ENCODE measurements around the gene OR52E5. TPM values are rescaled to one million over a fixed set of nuclear protein-coding genes. Genes with fewer than 3 reads are reported as not detected.

Gene OR52E5
- total and polyA plus RNA-seq, 2 experiments from 2014 or later, result not detected

DNA sequence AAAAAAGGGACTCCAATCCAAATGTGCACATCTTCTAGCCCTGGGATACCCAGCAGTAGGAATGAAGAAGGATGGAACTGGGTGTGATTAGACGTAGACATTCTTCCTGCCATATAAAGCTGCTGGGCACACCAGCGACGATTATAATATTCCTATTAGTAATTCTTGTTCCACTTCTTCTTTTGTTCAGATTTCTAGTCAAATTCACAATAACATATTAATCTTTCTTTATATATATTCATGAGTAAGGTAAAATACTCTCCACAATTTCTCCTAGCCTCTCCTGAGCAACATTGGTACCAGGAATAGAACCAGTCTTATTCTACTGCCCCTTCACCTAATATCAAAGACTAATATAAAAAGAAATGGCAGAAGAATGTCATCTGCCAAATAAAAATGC is 35.4 kb upstream of the OR52E5 start, which contains the start of gene OR52E8:
TSS of gene OR52E8 (minus strand) at position 101 of the 400 bp plus-strand sequence. CDS start at position 101, 0 bp downstream.
- no peak within 1 kb of the TSS for H3K4me3 ChIP-seq
- H3K9me3 ChIP-seq (ENCODE audit: low read depth), result no peaks in the 10 kb centered on the region
- no peaks in the 10 kb centered on the region for H4K20me1 ChIP-seq (ENCODE audit: insufficient read depth, poor library complexity, severe bottlenecking)
- no peak within 1 kb of the TSS for H3K27ac ChIP-seq
- TF ChIP-seq EZH2 (IDR thresholded peaks at IDR 0.05; ENCODE audit: borderline replicate concordance) (no peak), EZH2phosphoT487 (IDR thresholded peaks at IDR 0.05; ENCODE audit: low read depth, severe bottlenecking, unreplicated experiment) (no peak)
- TF ChIP-seq, protein P1, sequence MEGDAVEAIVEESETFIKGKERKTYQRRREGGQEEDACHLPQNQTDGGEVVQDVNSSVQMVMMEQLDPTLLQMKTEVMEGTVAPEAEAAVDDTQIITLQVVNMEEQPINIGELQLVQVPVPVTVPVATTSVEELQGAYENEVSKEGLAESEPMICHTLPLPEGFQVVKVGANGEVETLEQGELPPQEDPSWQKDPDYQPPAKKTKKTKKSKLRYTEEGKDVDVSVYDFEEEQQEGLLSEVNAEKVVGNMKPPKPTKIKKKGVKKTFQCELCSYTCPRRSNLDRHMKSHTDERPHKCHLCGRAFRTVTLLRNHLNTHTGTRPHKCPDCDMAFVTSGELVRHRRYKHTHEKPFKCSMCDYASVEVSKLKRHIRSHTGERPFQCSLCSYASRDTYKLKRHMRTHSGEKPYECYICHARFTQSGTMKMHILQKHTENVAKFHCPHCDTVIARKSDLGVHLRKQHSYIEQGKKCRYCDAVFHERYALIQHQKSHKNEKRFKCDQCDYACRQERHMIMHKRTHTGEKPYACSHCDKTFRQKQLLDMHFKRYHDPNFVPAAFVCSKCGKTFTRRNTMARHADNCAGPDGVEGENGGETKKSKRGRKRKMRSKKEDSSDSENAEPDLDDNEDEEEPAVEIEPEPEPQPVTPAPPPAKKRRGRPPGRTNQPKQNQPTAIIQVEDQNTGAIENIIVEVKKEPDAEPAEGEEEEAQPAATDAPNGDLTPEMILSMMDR (IDR thresholded peaks at IDR 0.05; ENCODE audit: poor library complexity), result no peak
- H3K79me2 ChIP-seq, result no peaks in the 10 kb centered on the region
- H3K36me3 ChIP-seq (replicated peaks; ENCODE audit: insufficient read depth, low read depth), result no peaks in the 10 kb centered on the region
- no peaks in the 10 kb centered on the region for H3K4me1 ChIP-seq (ENCODE audit: insufficient read depth)
- WGBS (ENCODE audit: low lambda C conversion rate, missing lambda C conversion rate), result 90% methylated on average over 3 of the region's 3 CpGs
- no peak for DNase-seq (ENCODE audit: low spot score)
- H3K4me2 ChIP-seq, result no peak within 1 kb of the TSS
- no peak within 1 kb of the TSS for H2AFZ ChIP-seq
- no peaks in the 10 kb centered on the region for H3K9me2 ChIP-seq (replicated peaks; ENCODE audit: insufficient read depth)
- no peaks in the 10 kb centered on the region for H3K27me3 ChIP-seq

DNA sequence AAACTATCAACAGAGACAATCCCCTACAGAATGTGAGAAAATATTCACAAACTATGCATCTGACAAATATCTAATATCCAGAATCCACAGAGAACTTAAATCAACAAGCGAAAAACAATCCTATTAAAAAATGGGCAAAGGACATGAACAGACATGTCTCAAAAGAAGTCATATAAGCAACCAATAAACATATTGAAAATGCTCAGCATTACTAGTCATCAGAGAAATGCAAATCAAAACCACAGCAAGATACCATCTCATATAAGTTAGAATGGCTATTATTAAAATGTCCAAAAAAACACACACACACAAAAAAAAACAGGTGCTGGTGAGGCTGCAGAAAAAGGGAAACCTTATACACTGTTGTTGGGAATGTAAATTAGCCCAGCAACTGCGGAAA is 27.2 kb upstream of the OR52E5 start:
- Histone ChIP-seq H3K9me3 (ENCODE audit: low read depth) (no peaks in the 10 kb centered on the region), H3K4me2 (no peak overlapping the region), H3K4me3 (no peak overlapping the region), H3K36me3 (replicated peaks; ENCODE audit: insufficient read depth, low read depth) (no peaks in the 10 kb centered on the region), H3K27ac (no peak overlapping the region), H3K4me1 (ENCODE audit: insufficient read depth) (no peaks in the 10 kb centered on the region), H3K27me3 (no peaks in the 10 kb centered on the region), H4K20me1 (ENCODE audit: insufficient read depth, poor library complexity, severe bottlenecking) (no peaks in the 10 kb centered on the region), H2AFZ (no peak overlapping the region), H3K79me2 (no peaks in the 10 kb centered on the region), H3K9me2 (replicated peaks; ENCODE audit: insufficient read depth) (no peaks in the 10 kb centered on the region)
- WGBS (ENCODE audit: low lambda C conversion rate, missing lambda C conversion rate), result 81% methylated on average over 2 of the region's 2 CpGs
- TF ChIP-seq, protein P1 (IDR thresholded peaks at IDR 0.05; ENCODE audit: poor library complexity), result no peak
- TF ChIP-seq EZH2 (IDR thresholded peaks at IDR 0.05; ENCODE audit: borderline replicate concordance), result no peak
- TF ChIP-seq EZH2phosphoT487 (IDR thresholded peaks at IDR 0.05; ENCODE audit: low read depth, severe bottlenecking, unreplicated experiment), result no peak
- DNase-seq (ENCODE audit: low spot score), result no peak

DNA sequence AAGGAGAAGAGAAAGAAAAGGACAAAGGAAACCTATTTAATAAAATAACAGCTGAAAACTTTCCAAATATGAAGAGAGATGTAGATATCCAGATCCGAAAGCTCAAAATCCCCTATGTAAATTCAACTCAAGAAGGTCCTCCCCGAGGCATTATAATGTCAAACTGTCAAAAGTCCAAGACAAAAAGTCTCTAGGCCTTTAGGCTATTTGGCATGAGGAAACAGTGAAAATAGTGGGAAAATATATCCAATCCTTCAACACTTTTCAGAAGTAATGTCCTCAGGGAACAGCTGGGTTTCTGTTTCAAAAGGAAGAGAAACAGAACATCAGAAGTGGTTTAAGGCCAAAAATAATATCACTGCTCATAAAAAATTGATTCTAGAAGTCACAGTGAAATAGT is 14.4 kb upstream of the OR52E5 start:
- DNase-seq (ENCODE audit: low spot score), result no peak
- 67% methylated on average over 2 of the region's 2 CpGs for WGBS (ENCODE audit: low lambda C conversion rate, missing lambda C conversion rate)
- no peak for TF ChIP-seq EZH2 (IDR thresholded peaks at IDR 0.05; ENCODE audit: borderline replicate concordance)
- TF ChIP-seq, protein P1 (IDR thresholded peaks at IDR 0.05; ENCODE audit: poor library complexity), result no peak
- TF ChIP-seq EZH2phosphoT487 (IDR thresholded peaks at IDR 0.05; ENCODE audit: low read depth, severe bottlenecking, unreplicated experiment), result no peak
- no peaks in the 10 kb centered on the region for H4K20me1 ChIP-seq (ENCODE audit: insufficient read depth, poor library complexity, severe bottlenecking)
- H3K27me3 ChIP-seq, result no peaks in the 10 kb centered on the region
- no peaks in the 10 kb centered on the region for H3K79me2 ChIP-seq
- H3K27ac ChIP-seq, result no peak overlapping the region
- no peak overlapping the region for H2AFZ ChIP-seq
- H3K36me3 ChIP-seq (replicated peaks; ENCODE audit: insufficient read depth, low read depth), result no peaks in the 10 kb centered on the region
- H3K4me2 ChIP-seq, result no peak overlapping the region
- no peak overlapping the region for H3K4me3 ChIP-seq
- no peaks in the 10 kb centered on the region for H3K9me2 ChIP-seq (replicated peaks; ENCODE audit: insufficient read depth)
- no peaks in the 10 kb centered on the region for H3K9me3 ChIP-seq (ENCODE audit: low read depth)
- H3K4me1 ChIP-seq (ENCODE audit: insufficient read depth), result no peaks in the 10 kb centered on the region

DNA sequence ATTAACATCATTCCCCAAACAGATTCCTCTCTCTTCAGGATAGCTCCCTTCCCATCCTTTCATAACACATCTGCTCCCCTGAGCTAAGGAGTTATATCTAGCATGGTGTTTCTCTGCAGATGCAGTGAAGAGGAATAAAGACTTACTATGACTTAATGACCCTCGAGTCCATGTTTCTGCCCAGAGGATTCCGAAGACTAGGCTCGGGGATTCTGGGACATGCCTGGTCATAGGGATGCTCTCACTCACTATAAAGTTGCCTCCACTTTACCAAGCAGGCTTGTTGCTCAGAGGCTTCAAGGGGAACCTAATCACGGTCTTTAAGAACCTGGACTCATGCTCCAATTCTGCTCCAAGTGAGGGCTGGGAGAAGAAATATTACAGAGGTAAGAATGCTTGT is 12.7 kb upstream of the OR52E5 start, which contains the start of gene OR52E4:
TSS of gene OR52E4 (plus strand) at position 301 of the 400 bp plus-strand sequence. CDS start 3,664 bp downstream, outside the sequence.
- Histone ChIP-seq H3K27me3 (no peaks in the 10 kb centered on the region), H2AFZ (no peak within 1 kb of the TSS), H3K4me3 (no peak within 1 kb of the TSS), H3K4me1 (ENCODE audit: insufficient read depth) (no peaks in the 10 kb centered on the region), H3K9me3 (ENCODE audit: low read depth) (no peaks in the 10 kb centered on the region), H3K27ac (no peak within 1 kb of the TSS), H3K9me2 (replicated peaks; ENCODE audit: insufficient read depth) (no peaks in the 10 kb centered on the region), H3K36me3 (replicated peaks; ENCODE audit: insufficient read depth, low read depth) (no peaks in the 10 kb centered on the region), H4K20me1 (ENCODE audit: insufficient read depth, poor library complexity, severe bottlenecking) (no peaks in the 10 kb centered on the region), H3K4me2 (no peak within 1 kb of the TSS), H3K79me2 (no peaks in the 10 kb centered on the region)
- TF ChIP-seq, protein P1 (IDR thresholded peaks at IDR 0.05; ENCODE audit: poor library complexity), result no peak
- no peak for TF ChIP-seq EZH2 (IDR thresholded peaks at IDR 0.05; ENCODE audit: borderline replicate concordance)
- no peak for TF ChIP-seq EZH2phosphoT487 (IDR thresholded peaks at IDR 0.05; ENCODE audit: low read depth, severe bottlenecking, unreplicated experiment)
- DNase-seq (ENCODE audit: low spot score), result no peak
- WGBS (ENCODE audit: low lambda C conversion rate, missing lambda C conversion rate), result 75% methylated on average over 4 of the region's 4 CpGs

All from hepatocyte (in vitro differentiated cells).